ENCODE results near the gene CLIP3. TPM values are rescaled to one million over a fixed set of nuclear protein-coding genes. Genes with fewer than 3 reads are reported as not detected.

The CLIP3 gene
- total RNA-seq, 2 experiments from 2014 or later = 0.74 to 1.2 TPM

DNA sequence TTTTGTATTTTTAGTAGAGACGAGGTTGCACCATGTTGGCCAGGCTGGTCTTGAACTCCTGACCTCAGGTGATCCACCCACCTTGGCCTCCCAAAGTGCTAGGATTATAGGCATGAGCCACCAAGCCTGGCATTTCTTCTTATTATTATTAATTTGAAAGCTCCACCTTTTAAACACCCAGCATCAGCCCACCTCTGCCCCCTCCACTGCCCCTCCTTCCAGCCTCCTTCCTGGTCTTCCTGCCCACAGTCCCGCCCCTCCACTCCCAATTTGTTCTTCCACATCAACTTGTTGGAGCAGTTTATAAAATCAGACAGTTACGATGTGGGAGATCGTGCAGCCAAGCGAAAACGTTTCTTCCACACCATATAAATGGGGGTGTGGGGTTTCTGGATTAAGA, 7.8 kb upstream of the CLIP3 start:
- DNase-seq (no peak), ATAC-seq (no peak)
- Mint-ChIP-seq H3K9me3 (no peaks in the 10 kb centered on the region), H3K4me3 (no peak overlapping the region), H3K36me3 (ENCODE audit: low read depth) (peaks cover 3% of the 10 kb centered on the region), H3K27me3 (no peaks in the 10 kb centered on the region), H3K27ac (no peak overlapping the region), H3K4me1 (ENCODE audit: low read depth) (peaks cover 13% of the 10 kb centered on the region)
- TF ChIP-seq, protein P1, sequence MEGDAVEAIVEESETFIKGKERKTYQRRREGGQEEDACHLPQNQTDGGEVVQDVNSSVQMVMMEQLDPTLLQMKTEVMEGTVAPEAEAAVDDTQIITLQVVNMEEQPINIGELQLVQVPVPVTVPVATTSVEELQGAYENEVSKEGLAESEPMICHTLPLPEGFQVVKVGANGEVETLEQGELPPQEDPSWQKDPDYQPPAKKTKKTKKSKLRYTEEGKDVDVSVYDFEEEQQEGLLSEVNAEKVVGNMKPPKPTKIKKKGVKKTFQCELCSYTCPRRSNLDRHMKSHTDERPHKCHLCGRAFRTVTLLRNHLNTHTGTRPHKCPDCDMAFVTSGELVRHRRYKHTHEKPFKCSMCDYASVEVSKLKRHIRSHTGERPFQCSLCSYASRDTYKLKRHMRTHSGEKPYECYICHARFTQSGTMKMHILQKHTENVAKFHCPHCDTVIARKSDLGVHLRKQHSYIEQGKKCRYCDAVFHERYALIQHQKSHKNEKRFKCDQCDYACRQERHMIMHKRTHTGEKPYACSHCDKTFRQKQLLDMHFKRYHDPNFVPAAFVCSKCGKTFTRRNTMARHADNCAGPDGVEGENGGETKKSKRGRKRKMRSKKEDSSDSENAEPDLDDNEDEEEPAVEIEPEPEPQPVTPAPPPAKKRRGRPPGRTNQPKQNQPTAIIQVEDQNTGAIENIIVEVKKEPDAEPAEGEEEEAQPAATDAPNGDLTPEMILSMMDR (IDR thresholded peaks at IDR 0.05) = no peak
- intact Hi-C loops (cut with micrococcal nuclease) = no loop called here
- ChIA-PET CTCF (no interaction called here), POLR2A (no interaction called here)

DNA sequence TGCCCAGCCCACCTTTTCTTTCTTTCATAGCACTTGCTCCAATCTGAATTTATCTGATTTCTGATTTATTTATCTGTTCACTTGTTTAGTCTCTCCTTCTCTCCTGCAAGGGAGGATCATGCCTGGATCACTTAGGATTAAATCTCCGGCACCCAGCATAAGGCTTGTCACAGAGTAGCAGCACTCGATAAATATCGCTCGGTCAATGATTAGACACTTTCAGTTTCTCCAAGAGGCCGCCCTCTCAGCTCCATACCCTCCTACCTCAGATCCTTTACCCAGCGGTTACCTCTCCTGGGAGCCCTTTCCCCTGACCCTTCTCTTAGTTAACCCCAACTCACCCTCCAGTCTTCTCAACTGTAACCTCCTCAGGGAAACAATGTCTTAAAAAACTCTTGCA, 1.4 kb downstream of the CLIP3 start:
- H3K4me1 Mint-ChIP-seq (ENCODE audit: low read depth) = peaks cover 16% of the 10 kb centered on the region
- H3K4me3 Mint-ChIP-seq = no peak overlapping the region
- H3K27me3 Mint-ChIP-seq = peaks cover 2% of the 10 kb centered on the region
- ATAC-seq (no peak), DNase-seq (no peak)
- POLR2A ChIA-PET = interaction anchor here (0.9 kb wide), 1 partner anchor 30 kb away, joined by 3 read pairs; no protein-coding TSS in a partner anchor
- H3K36me3 Mint-ChIP-seq (ENCODE audit: low read depth) = peaks cover 12% of the 10 kb centered on the region
- no peak overlapping the region for H3K27ac Mint-ChIP-seq
- TF ChIP-seq, protein P1 (IDR thresholded peaks at IDR 0.05) = no peak
- intact Hi-C loops (cut with micrococcal nuclease) = no loop called here
- CTCF ChIA-PET = interaction anchor here (1.1 kb wide), 1 partner anchor 23 kb away, joined by 3 read pairs; the partner anchor contains the start of gene THAP8
- H3K9me3 Mint-ChIP-seq = no peaks in the 10 kb centered on the region

DNA sequence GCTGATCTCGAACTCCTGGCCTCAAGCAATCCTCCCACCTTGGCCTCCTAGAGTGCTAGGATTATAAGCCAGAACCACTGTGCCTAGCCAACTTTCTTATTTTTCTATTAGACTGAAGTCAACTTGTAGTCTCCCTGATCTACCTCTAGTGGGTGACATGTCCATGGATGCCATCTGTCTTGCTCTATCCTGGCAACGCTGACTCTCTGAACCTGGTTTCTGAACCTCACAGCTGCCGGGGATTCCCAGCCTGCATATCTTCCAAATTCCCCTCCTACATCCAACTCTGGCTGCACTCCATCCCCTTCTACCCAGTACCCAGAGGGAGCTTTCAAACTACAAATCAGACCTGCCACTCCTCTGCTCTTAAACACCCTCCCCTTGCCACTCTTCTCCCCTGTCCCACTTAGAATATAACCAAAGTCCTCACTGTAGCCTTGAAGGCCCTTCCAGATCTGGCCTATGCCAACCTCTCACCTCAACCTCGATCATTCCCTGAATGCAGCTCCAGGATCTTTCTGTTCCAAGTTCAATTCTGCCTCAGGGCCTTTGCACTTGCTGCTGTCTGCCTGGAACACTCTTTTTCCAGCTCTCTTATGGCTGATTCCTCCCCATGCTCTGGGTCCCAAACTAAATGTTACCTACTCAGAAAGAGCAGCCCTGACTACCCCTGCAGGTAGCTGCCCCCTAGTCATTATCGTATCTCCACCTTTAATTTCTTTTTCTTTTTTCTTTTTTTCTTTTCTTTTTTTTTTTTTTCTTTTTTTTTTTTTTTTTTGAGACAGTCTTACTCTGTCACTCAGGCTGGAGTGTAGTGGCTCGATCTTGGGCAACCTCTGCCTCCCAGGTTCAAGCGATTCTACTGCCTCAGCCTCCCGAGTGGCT, 2.2 kb downstream of the CLIP3 start:
- no peak overlapping the region for H3K27ac Mint-ChIP-seq
- H3K9me3 Mint-ChIP-seq = no peaks in the 10 kb centered on the region
- intact Hi-C loops (cut with micrococcal nuclease) = no loop called here
- peaks cover 11% of the 10 kb centered on the region for H3K4me1 Mint-ChIP-seq (ENCODE audit: low read depth)
- DNase-seq = no peak
- ATAC-seq = no peak
- POLR2A ChIA-PET = interaction anchor here (0.9 to 1.3 kb wide), 2 partner anchors 25 to 31 kb away, joined by 3 to 4 read pairs; no protein-coding TSS in a partner anchor
- H3K4me3 Mint-ChIP-seq = no peak overlapping the region
- H3K36me3 Mint-ChIP-seq (ENCODE audit: low read depth) = peaks cover 15% of the 10 kb centered on the region
- CTCF ChIA-PET = interaction anchor here (1.1 kb wide), 1 partner anchor 23 kb away, joined by 3 read pairs; the partner anchor contains the start of gene THAP8
- peaks cover 2% of the 10 kb centered on the region for H3K27me3 Mint-ChIP-seq
- TF ChIP-seq, protein P1 (IDR thresholded peaks at IDR 0.05) = no peak

DNA sequence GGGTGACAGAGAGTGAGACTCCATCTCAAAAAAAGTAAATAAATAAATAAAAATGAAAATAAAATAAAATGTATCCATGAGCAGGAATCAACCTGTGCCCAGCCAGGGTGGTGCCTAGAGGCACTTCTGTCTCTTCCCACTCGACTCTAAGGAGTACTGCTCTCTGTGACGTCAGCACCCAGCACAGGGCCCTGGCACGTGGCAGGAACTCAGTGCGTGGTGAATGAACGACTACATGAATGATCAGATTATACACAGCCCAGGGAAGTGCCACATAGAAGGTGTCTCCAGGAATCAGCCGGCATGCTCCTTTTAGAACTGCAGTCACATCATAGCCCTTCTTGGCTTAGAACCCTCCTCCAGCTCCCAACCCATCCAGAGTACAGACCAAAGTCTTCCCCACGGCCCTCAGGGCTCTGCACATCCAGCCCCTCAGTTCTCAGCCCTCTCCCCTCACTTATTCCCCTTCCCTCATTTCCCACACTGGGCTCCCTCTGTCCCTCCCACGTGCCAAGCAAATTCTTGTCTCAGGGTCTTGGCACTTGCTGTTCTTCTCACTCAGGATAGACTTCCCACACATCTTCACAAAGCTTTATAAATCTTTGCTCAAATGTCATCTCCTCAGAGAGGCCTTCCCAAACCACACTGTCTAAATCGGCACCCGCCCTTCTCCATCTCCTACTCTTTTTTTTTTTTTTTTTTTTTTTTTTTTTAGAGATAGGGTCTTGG, 4.2 kb downstream of the CLIP3 start:
- Mint-ChIP-seq H3K4me3 (no peak overlapping the region), H3K27ac (no peak overlapping the region), H3K36me3 (ENCODE audit: low read depth) (peaks cover 7% of the 10 kb centered on the region), H3K9me3 (no peaks in the 10 kb centered on the region), H3K4me1 (ENCODE audit: low read depth) (peaks cover 4% of the 10 kb centered on the region), H3K27me3 (peaks cover 2% of the 10 kb centered on the region)
- TF ChIP-seq, protein P1 (IDR thresholded peaks at IDR 0.05) = no peak
- CTCF ChIA-PET = no interaction called here
- POLR2A ChIA-PET = interaction anchor here (1.0 kb wide), 1 partner anchor 12 kb away, joined by 3 read pairs; no protein-coding TSS in a partner anchor
- DNase-seq (no peak), ATAC-seq (no peak)
- intact Hi-C loops (cut with micrococcal nuclease) = no loop called here
